Measurements from ENCODE around the gene TRANK1.

DNA sequence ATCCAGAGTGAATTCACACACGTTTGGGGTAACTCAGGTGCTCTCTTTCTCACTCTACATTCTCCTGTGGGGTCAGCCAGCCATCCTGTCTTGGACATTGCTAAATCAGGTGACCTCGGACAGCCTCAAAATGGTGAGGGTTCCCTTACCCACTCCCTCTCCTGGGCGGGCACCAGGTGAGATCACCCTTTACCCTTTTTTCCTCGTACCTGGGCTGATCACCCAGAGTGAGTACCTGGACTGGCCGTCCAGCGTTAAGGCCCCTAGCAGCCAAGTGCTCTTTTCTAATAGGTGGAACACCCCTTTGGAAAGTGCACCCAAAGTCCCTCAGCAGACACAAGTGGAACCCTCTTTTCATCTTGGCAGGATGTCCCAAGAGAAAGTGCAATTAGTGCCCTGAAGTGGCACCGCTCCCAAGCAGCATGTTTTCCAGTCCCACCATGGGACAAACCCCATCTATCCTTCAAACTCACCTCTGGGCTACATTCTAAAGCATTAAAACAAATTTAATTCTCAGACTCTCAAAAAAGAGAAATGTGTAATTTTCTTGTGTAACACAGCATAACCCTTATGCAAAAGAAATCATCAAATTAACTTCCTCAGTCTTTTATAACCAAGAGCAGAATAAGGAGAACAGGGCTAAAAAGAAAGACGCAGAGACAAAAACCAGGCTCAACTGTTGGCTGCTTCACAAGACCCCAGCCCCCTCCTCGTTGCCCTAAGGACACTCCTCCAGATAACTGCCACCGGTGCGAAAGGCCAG, 20.7 kb downstream of the TRANK1 start:
- TF ChIP-seq, protein P1, sequence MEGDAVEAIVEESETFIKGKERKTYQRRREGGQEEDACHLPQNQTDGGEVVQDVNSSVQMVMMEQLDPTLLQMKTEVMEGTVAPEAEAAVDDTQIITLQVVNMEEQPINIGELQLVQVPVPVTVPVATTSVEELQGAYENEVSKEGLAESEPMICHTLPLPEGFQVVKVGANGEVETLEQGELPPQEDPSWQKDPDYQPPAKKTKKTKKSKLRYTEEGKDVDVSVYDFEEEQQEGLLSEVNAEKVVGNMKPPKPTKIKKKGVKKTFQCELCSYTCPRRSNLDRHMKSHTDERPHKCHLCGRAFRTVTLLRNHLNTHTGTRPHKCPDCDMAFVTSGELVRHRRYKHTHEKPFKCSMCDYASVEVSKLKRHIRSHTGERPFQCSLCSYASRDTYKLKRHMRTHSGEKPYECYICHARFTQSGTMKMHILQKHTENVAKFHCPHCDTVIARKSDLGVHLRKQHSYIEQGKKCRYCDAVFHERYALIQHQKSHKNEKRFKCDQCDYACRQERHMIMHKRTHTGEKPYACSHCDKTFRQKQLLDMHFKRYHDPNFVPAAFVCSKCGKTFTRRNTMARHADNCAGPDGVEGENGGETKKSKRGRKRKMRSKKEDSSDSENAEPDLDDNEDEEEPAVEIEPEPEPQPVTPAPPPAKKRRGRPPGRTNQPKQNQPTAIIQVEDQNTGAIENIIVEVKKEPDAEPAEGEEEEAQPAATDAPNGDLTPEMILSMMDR (IDR thresholded peaks at IDR 0.05) = no peak
- no peak for TF ChIP-seq EP300 (IDR thresholded peaks at IDR 0.05)
